GM12878 (cell line): ENCODE measurements around the gene MCF2L2. TPM values are rescaled to one million over a fixed set of nuclear protein-coding genes. Genes with fewer than 3 reads are reported as not detected.

Experiments
- polyA plus RNA-seq, 11 experiments: library from polyadenylated mRNA; depleted of rRNA in 4 of 11; unstranded in 6 of 11; stranded (reverse) in 5 of 11; fragments of >200 nt; fragmentation: Nextera tagmentation in 4 of 11; fragmentation: Illumina TruSeq in 1 of 11; extraction: Ambion mirVana in 4 of 11; extraction: Trizol in 1 of 11; gene quantifications; 1 replicate in 1 of 11; 2 replicates in 10 of 11; pipeline versions ENCODE4 v1.2.1 to v1.2.3, GENCODE V29; 2011 to 2016; ENCODE audit warnings: inconsistent platforms in 2 of 11, missing spikeins in 2 of 11, low read depth in 1 of 11
- small RNA-seq: library from RNA; depleted of rRNA; stranded (forward); fragments of <200 nt; gene quantifications from one replicate; pipeline ENCODE3, GENCODE V24; 2014
- total RNA-seq, 4 experiments: library from RNA; depleted of rRNA in 3 of 4; stranded (reverse); fragments of >200 nt in 3 of 4; fragmentation: Illumina TruSeq in 1 of 4; extraction: Trizol in 1 of 4; gene quantifications; 2 replicates each; pipeline versions ENCODE4 v1.2.1 to v1.2.3, GENCODE V29; 2013 to 2021

The MCF2L2 gene
- total and polyA plus RNA-seq, 10 of the 15 experiments (the other 5 are each of a cell fraction or from before 2014, with no cell fraction given) = 0.37 to 2.8 (median 1.4) TPM

Small RNAs within 50 kb of the gene (small RNA-seq; reads per million reads assigned to genes)
- not detected for gene RF00092
- not detected for gene RF00394
- not detected for gene RF01241
- not detected for gene RNA5SP151
- 2.1 reads per million, percentile 64 among the genes with 10 or more reads in this experiment for gene SNORA63D

Other genes with a start within 250 kb of the MCF2L2 start
- gene B3GNT5, start 175.4 kb downstream of the MCF2L2 start, total RNA-seq (2014; rRNA removed) = 0.38 and 0.45 TPM in 2 replicates
- 0.45 and 0.55 TPM in 2 replicates for gene B3GNT5, start 175.4 kb downstream of the MCF2L2 start, total RNA-seq (2014; rRNA removed; fragmentation: Illumina TruSeq; extraction: Trizol)
- 0.51 and 1.3 TPM in 2 replicates for gene B3GNT5, start 175.4 kb downstream of the MCF2L2 start, total RNA-seq (2021)
- gene B3GNT5, start 175.4 kb downstream of the MCF2L2 start, polyA plus RNA-seq (2011; rRNA removed) = 1.1 and 1.7 TPM in 2 replicates
- 0.85 and 1.0 TPM in 2 replicates for gene B3GNT5, start 175.4 kb downstream of the MCF2L2 start, polyA plus RNA-seq (2014; fragmentation: Illumina TruSeq; extraction: Trizol)
- under 1 TPM; 0.29 to 0.50 TPM for gene B3GNT5, start 175.4 kb downstream of the MCF2L2 start, polyA plus RNA-seq (2014; fragmentation: Nextera tagmentation; extraction: Ambion mirVana)
- 0.39 and 0.82 TPM in 2 replicates for gene B3GNT5, start 175.4 kb downstream of the MCF2L2 start, polyA plus RNA-seq (2014; rRNA removed)
- under 1 TPM; 0.24 TPM for gene B3GNT5, start 175.4 kb downstream of the MCF2L2 start, polyA plus RNA-seq (2016; fragmentation: Nextera tagmentation; extraction: Ambion mirVana)
- 23.6 and 27.5 TPM in 2 replicates for gene KLHL6, start 127.1 kb upstream of the MCF2L2 start, total RNA-seq (2014; rRNA removed)
- 26.8 and 28.0 TPM in 2 replicates for gene KLHL6, start 127.1 kb upstream of the MCF2L2 start, total RNA-seq (2014; rRNA removed; fragmentation: Illumina TruSeq; extraction: Trizol)
- gene KLHL6, start 127.1 kb upstream of the MCF2L2 start, total RNA-seq (2021) = 28.7 and 29.7 TPM in 2 replicates
- gene KLHL6, start 127.1 kb upstream of the MCF2L2 start, polyA plus RNA-seq (2011; rRNA removed) = 91.8 and 99.8 TPM in 2 replicates
- 26.5 and 30.0 TPM in 2 replicates for gene KLHL6, start 127.1 kb upstream of the MCF2L2 start, polyA plus RNA-seq (2014; fragmentation: Illumina TruSeq; extraction: Trizol)
- 1 to 10 TPM; 4.0 to 4.2 TPM for gene KLHL6, start 127.1 kb upstream of the MCF2L2 start, polyA plus RNA-seq (2014; fragmentation: Nextera tagmentation; extraction: Ambion mirVana)
- gene KLHL6, start 127.1 kb upstream of the MCF2L2 start, polyA plus RNA-seq (2014; rRNA removed) = 23.0 and 25.2 TPM in 2 replicates
- 10 to 100 TPM; 16.5 to 19.9 TPM for gene KLHL6, start 127.1 kb upstream of the MCF2L2 start, polyA plus RNA-seq (2016; fragmentation: Nextera tagmentation; extraction: Ambion mirVana)
- 6.1 and 7.5 TPM in 2 replicates for gene KLHL24, start 207.0 kb upstream of the MCF2L2 start, total RNA-seq (2014; rRNA removed)
- gene KLHL24, start 207.0 kb upstream of the MCF2L2 start, total RNA-seq (2014; rRNA removed; fragmentation: Illumina TruSeq; extraction: Trizol) = 5.8 and 6.8 TPM in 2 replicates
- 5.8 and 6.7 TPM in 2 replicates for gene KLHL24, start 207.0 kb upstream of the MCF2L2 start, total RNA-seq (2021)
- gene KLHL24, start 207.0 kb upstream of the MCF2L2 start, polyA plus RNA-seq (2011; rRNA removed) = 24.3 and 39.5 TPM in 2 replicates
- 4.2 and 4.5 TPM in 2 replicates for gene KLHL24, start 207.0 kb upstream of the MCF2L2 start, polyA plus RNA-seq (2014; fragmentation: Illumina TruSeq; extraction: Trizol)
- gene KLHL24, start 207.0 kb upstream of the MCF2L2 start, polyA plus RNA-seq (2014; fragmentation: Nextera tagmentation; extraction: Ambion mirVana) = 1 to 10 TPM in 1 of 2 experiments, under 1 TPM in 1; 0.91 to 1.6 TPM
- 3.2 and 4.0 TPM in 2 replicates for gene KLHL24, start 207.0 kb upstream of the MCF2L2 start, polyA plus RNA-seq (2014; rRNA removed)
- gene KLHL24, start 207.0 kb upstream of the MCF2L2 start, polyA plus RNA-seq (2016; fragmentation: Nextera tagmentation; extraction: Ambion mirVana) = 1 to 10 TPM; 4.5 to 6.3 TPM